ENCODE results near the gene STARD8.

STARD8 gene

DNA sequence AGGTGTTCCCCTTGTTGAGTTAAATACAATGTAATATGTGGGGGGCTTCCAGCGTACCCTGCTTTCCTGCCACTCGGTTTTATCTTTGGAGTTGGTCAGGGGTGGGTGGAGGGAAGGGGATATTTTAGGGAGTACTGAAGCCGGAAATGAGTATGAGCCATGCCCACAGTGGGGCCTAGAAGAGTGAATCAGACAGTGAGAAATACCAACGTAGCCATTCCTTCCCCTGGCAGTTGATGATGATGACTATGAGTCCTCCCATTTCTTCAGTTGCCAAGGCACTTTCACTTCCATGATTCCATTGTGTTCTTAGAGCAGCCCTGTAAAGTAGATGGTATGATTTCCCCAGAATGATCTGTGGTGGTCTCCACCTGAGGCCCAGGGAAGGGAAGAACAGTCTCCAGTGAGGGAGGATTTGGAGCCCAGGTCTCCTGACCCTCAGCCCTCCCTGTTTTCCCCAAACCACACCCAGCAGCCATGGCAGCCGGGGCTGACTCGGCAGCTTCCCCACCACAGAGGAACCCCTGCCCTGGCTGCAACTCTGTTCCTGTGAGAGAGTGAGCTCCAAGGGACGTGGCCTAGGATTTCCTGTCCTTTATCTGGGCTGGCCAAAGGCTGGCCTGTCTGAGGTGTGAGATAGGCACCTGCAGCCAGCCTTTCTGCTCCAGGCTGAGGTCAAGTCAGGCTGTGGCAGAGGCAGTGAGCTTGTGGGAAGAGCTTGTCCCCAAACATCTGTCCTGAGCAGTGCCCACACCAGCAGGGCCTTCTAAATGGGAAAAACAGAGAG lies 52.7 kb downstream of the STARD8 start:
- TF ChIP-seq SPI1 (IDR thresholded peaks at IDR 0.05; ENCODE audit: borderline replicate concordance, low read depth) (no peak), REST (IDR thresholded peaks at IDR 0.05; ENCODE audit: insufficient replicate concordance, low read depth) (no peak)
- Histone ChIP-seq H3K27me3 (ENCODE audit: insufficient read depth, poor library complexity, severe bottlenecking) (no peaks in the 10 kb centered on the region), H3K27ac (replicated peaks) (no peak overlapping the region), H3K4me3 (replicated peaks; ENCODE audit: insufficient read depth, low read length) (no peak overlapping the region)
- DNase-seq (ENCODE audit: low read depth in 1 of 2, low spot score in 1 of 2), result no peak

GRCh38 chrX:68703369-68703768 lies 55.9 kb downstream of the STARD8 start:
- H3K4me3 ChIP-seq (replicated peaks; ENCODE audit: insufficient read depth, low read length), result no peak overlapping the region
- TF ChIP-seq CTCF (IDR thresholded peaks at IDR 0.05; ENCODE audit: insufficient read depth, low read length), result no peak
- no peak for TF ChIP-seq SPI1 (IDR thresholded peaks at IDR 0.05; ENCODE audit: borderline replicate concordance, low read depth)
- no peak for TF ChIP-seq REST (IDR thresholded peaks at IDR 0.05; ENCODE audit: insufficient replicate concordance, low read depth)
- no peak for TF ChIP-seq POLR2AphosphoS5 (IDR thresholded peaks at IDR 0.05; ENCODE audit: low read depth)
- no peak for TF ChIP-seq GABPA (IDR thresholded peaks at IDR 0.05; ENCODE audit: low read depth)
- no peaks in the 10 kb centered on the region for H3K27me3 ChIP-seq (ENCODE audit: insufficient read depth, poor library complexity, severe bottlenecking)
- no peak overlapping the region for H3K27ac ChIP-seq (replicated peaks)
- DNase-seq (ENCODE audit: low read depth in 1 of 2, low spot score in 1 of 2), result no peak

GRCh38 chrX:68703846-68704245 lies 56.4 kb downstream of the STARD8 start:
- no peak for DNase-seq (ENCODE audit: low read depth in 1 of 2, low spot score in 1 of 2)
- Histone ChIP-seq H3K27ac (replicated peaks) (no peak overlapping the region), H3K4me3 (replicated peaks; ENCODE audit: insufficient read depth, low read length) (no peak overlapping the region), H3K27me3 (ENCODE audit: insufficient read depth, poor library complexity, severe bottlenecking) (no peaks in the 10 kb centered on the region)
- no peak for TF ChIP-seq REST (IDR thresholded peaks at IDR 0.05; ENCODE audit: insufficient replicate concordance, low read depth)

GRCh38 chrX:68705986-68706385 lies 58.5 kb downstream of the STARD8 start:
- DNase-seq (ENCODE audit: low read depth in 1 of 2, low spot score in 1 of 2), result no peak
- TF ChIP-seq SPI1 (IDR thresholded peaks at IDR 0.05; ENCODE audit: borderline replicate concordance, low read depth) (no peak), CTCF (IDR thresholded peaks at IDR 0.05; ENCODE audit: insufficient read depth, low read length) (no peak), REST (IDR thresholded peaks at IDR 0.05; ENCODE audit: insufficient replicate concordance, low read depth) (no peak), GABPA (IDR thresholded peaks at IDR 0.05; ENCODE audit: low read depth) (no peak)
- H3K27ac ChIP-seq (replicated peaks), result no peak overlapping the region
- H3K4me3 ChIP-seq (replicated peaks; ENCODE audit: insufficient read depth, low read length), result no peak overlapping the region
- H3K27me3 ChIP-seq (ENCODE audit: insufficient read depth, poor library complexity, severe bottlenecking), result no peaks in the 10 kb centered on the region

Measured in HL-60 (cell line).